ENCODE results near the gene TRMT112. TPM values are rescaled to one million over a fixed set of nuclear protein-coding genes. Genes with fewer than 3 reads are reported as not detected.

Gene TRMT112
- total RNA-seq, 2 experiments from 2014 or later, result 137 to 145 TPM

GRCh38 chr11:64357446-64357845 is 40.1 kb upstream of the TRMT112 start:
- H3K27ac Mint-ChIP-seq, result peak overlapping the region; percentile 89
- H3K4me1 Mint-ChIP-seq, result peaks cover 40% of the 10 kb centered on the region
- DNase-seq, result no peak
- no peak overlapping the region for H3K4me3 Mint-ChIP-seq
- no peaks in the 10 kb centered on the region for H3K27me3 Mint-ChIP-seq
- H3K36me3 Mint-ChIP-seq (ENCODE audit: low read depth), result peaks cover 29% of the 10 kb centered on the region
- ChIA-PET CTCF (interaction anchor here (0.9 to 4.1 kb wide), 10 partner anchors 9 to 151 kb away, joined by 3 to 28 read pairs (median 5); partner anchors contain the start of genes CCDC88B, FERMT3, PRDX5 and TRMT112), POLR2A (interaction anchor here (0.7 to 5.1 kb wide), 6 partner anchors 8 to 151 kb away, joined by 3 to 29 read pairs (median 6); partner anchors contain the start of genes CCDC88B, FERMT3, PRDX5 and TRMT112)
- H3K9me3 Mint-ChIP-seq, result no peaks in the 10 kb centered on the region

- ChIA-PET CTCF (interaction anchor here (0.9 to 4.1 kb wide), 10 partner anchors 14 to 150 kb away, joined by 3 to 28 read pairs (median 5); partner anchors contain the start of genes CCDC88B, FERMT3, PRDX5 and TRMT112), POLR2A (interaction anchor here (0.6 to 5.1 kb wide), 4 partner anchors 7 to 39 kb away, joined by 3 to 29 read pairs (median 3); partner anchors contain the start of genes PRDX5 and TRMT112)
- peak overlapping the region; percentile 72 for H3K27ac Mint-ChIP-seq
- H3K27me3 Mint-ChIP-seq, result no peaks in the 10 kb centered on the region
- peaks cover 36% of the 10 kb centered on the region for H3K4me1 Mint-ChIP-seq
- H3K4me3 Mint-ChIP-seq, result peak overlapping the region; percentile 10
- no peaks in the 10 kb centered on the region for H3K9me3 Mint-ChIP-seq
- peak; percentile 53 for DNase-seq
- peaks cover 22% of the 10 kb centered on the region for H3K36me3 Mint-ChIP-seq (ENCODE audit: low read depth)
Observed at GRCh38 chr11:64356498-64357411, 39.4 kb upstream of the TRMT112 start.

- Mint-ChIP-seq H3K9me3 (no peaks in the 10 kb centered on the region), H3K4me3 (no peak overlapping the region), H3K27me3 (no peaks in the 10 kb centered on the region), H3K36me3 (ENCODE audit: low read depth) (peaks cover 11% of the 10 kb centered on the region), H3K27ac (no peak overlapping the region), H3K4me1 (peaks cover 25% of the 10 kb centered on the region)
- POLR2A ChIA-PET, result interaction anchor here (0.6 to 4.2 kb wide), 3 partner anchors 9 to 38 kb away, joined by 3 to 13 read pairs (median 13); partner anchors contain the start of genes CCDC88B, PRDX5 and TRMT112
- DNase-seq, result peak; percentile 26
- CTCF ChIA-PET, result interaction anchor here (0.6 to 3.9 kb wide), 8 partner anchors 13 to 149 kb away, joined by 3 to 16 read pairs (median 4); partner anchors contain the start of genes FERMT3 and PRDX5
Observed at GRCh38 chr11:64355078-64355940, 38.0 kb upstream of the TRMT112 start.

- H3K27me3 Mint-ChIP-seq, result no peaks in the 10 kb centered on the region
- no peaks in the 10 kb centered on the region for H3K9me3 Mint-ChIP-seq
- peaks cover 15% of the 10 kb centered on the region for H3K4me1 Mint-ChIP-seq
Observed at GRCh38 chr11:64353715-64354506, 36.6 kb upstream of the TRMT112 start.

GRCh38 chr11:64352995-64353714 is 35.8 kb upstream of the TRMT112 start:
- no peak overlapping the region for H3K4me3 Mint-ChIP-seq
- ChIA-PET CTCF (interaction anchor here (0.7 to 3.9 kb wide), 2 partner anchors 11 to 21 kb away, joined by 3 to 16 read pairs; no protein-coding TSS in a partner anchor), POLR2A (interaction anchor here (1.3 to 4.2 kb wide), 3 partner anchors 13 to 36 kb away, joined by 4 to 13 read pairs (median 13); partner anchors contain the start of genes CCDC88B, PRDX5 and TRMT112)
- peaks cover 9% of the 10 kb centered on the region for H3K36me3 Mint-ChIP-seq (ENCODE audit: low read depth)
- no peak for DNase-seq
- no peak overlapping the region for H3K27ac Mint-ChIP-seq
- H3K9me3 Mint-ChIP-seq, result no peaks in the 10 kb centered on the region
- H3K27me3 Mint-ChIP-seq, result no peaks in the 10 kb centered on the region
- H3K4me1 Mint-ChIP-seq, result peaks cover 13% of the 10 kb centered on the region

More at GRCh38 chr11:64353715-64354506, 36.6 kb upstream of the TRMT112 start:
- Mint-ChIP-seq H3K4me3 (no peak overlapping the region), H3K27ac (no peak overlapping the region), H3K36me3 (ENCODE audit: low read depth) (peaks cover 7% of the 10 kb centered on the region)
- DNase-seq, result no peak
- ChIA-PET POLR2A (interaction anchor here (1.3 to 4.2 kb wide), 3 partner anchors 14 to 37 kb away, joined by 4 to 13 read pairs (median 13); partner anchors contain the start of genes CCDC88B, PRDX5 and TRMT112), CTCF (interaction anchor here (0.7 to 3.9 kb wide), 3 partner anchors 12 to 23 kb away, joined by 3 to 16 read pairs (median 6); no protein-coding TSS in a partner anchor)

GRCh38 chr11:64352099-64352994 is 35.0 kb upstream of the TRMT112 start:
- Mint-ChIP-seq H3K36me3 (ENCODE audit: low read depth) (peaks cover 8% of the 10 kb centered on the region), H3K27me3 (no peaks in the 10 kb centered on the region), H3K4me1 (peaks cover 6% of the 10 kb centered on the region), H3K9me3 (no peaks in the 10 kb centered on the region), H3K4me3 (no peak overlapping the region), H3K27ac (no peak overlapping the region)
- no peak for DNase-seq
- CTCF ChIA-PET, result interaction anchor here (0.7 to 3.9 kb wide), 2 partner anchors 10 to 21 kb away, joined by 3 to 16 read pairs; no protein-coding TSS in a partner anchor
- POLR2A ChIA-PET, result interaction anchor here (1.3 to 4.2 kb wide), 3 partner anchors 12 to 35 kb away, joined by 4 to 13 read pairs (median 13); partner anchors contain the start of genes CCDC88B, PRDX5 and TRMT112

- peaks cover 5% of the 10 kb centered on the region for H3K4me1 Mint-ChIP-seq
- H3K27me3 Mint-ChIP-seq, result no peaks in the 10 kb centered on the region
- DNase-seq, result no peak
- H3K36me3 Mint-ChIP-seq (ENCODE audit: low read depth), result peaks cover 12% of the 10 kb centered on the region
- no peaks in the 10 kb centered on the region for H3K9me3 Mint-ChIP-seq
- H3K4me3 Mint-ChIP-seq, result no peak overlapping the region
- ChIA-PET POLR2A (interaction anchor here (0.7 to 4.2 kb wide), 4 partner anchors 8 to 33 kb away, joined by 3 to 29 read pairs (median 9); partner anchors contain the start of genes CCDC88B, PRDX5, RPS6KA4 and TRMT112), CTCF (no interaction called here)
- no peak overlapping the region for H3K27ac Mint-ChIP-seq
Observed at GRCh38 chr11:64351136-64351631, 33.8 kb upstream of the TRMT112 start.

GRCh38 chr11:64349404-64349803 is 32.0 kb upstream of the TRMT112 start:
- Mint-ChIP-seq H3K4me1 (peaks cover 13% of the 10 kb centered on the region), H3K27me3 (no peaks in the 10 kb centered on the region), H3K27ac (no peak overlapping the region), H3K9me3 (no peaks in the 10 kb centered on the region), H3K4me3 (no peak overlapping the region), H3K36me3 (ENCODE audit: low read depth) (peaks cover 20% of the 10 kb centered on the region)
- ChIA-PET CTCF (interaction anchor here (1.3 kb wide), 1 partner anchor 18 kb away, joined by 4 read pairs; no protein-coding TSS in a partner anchor), POLR2A (interaction anchor here (0.6 to 4.2 kb wide), 3 partner anchors 9 to 11 kb away, joined by 3 to 29 read pairs (median 4); partner anchors contain the start of genes CCDC88B and RPS6KA4)
- no peak for DNase-seq

- Mint-ChIP-seq H3K36me3 (ENCODE audit: low read depth) (peaks cover 20% of the 10 kb centered on the region), H3K9me3 (no peaks in the 10 kb centered on the region), H3K4me3 (no peak overlapping the region), H3K27me3 (no peaks in the 10 kb centered on the region), H3K4me1 (peaks cover 13% of the 10 kb centered on the region), H3K27ac (no peak overlapping the region)
- ChIA-PET POLR2A (interaction anchor here (0.6 to 4.2 kb wide), 2 partner anchors 10 to 11 kb away, joined by 3 to 29 read pairs; partner anchors contain the start of gene RPS6KA4), CTCF (interaction anchor here (1.2 to 1.3 kb wide), 2 partner anchors 9 to 17 kb away, joined by 3 to 4 read pairs; no protein-coding TSS in a partner anchor)
- no peak for DNase-seq
Observed at GRCh38 chr11:64349025-64349387, 31.6 kb upstream of the TRMT112 start.

Data from activated CD4-positive, alpha-beta memory T cell treated with anti-CD3 and anti-CD28 coated beads, Interleukin-2, amount 10 ng/mL, durations not matched to agents 7 days and 5 days (primary cell).